Fibroblast of mammary gland (primary cell): Measurements from ENCODE around the gene TRPM3.
A peak's percentile ranks its signal among the peaks of the same experiment; 100 is the strongest.

Experiments used
- DNase-seq: peaks from one replicate; pipeline ENCODE4 v3.0.0-alpha.2; 2010; ENCODE audit warnings: low read depth
- H3K4me3 ChIP-seq: 2 replicates; pipeline ENCODE4 v1.5.1; 2011; ENCODE audit warnings: low read depth, mild to moderate bottlenecking, low read length, moderate library complexity; ENCODE audit not compliant: control insufficient read depth
- TF ChIP-seq, protein P1 (sequence below): conservative IDR thresholded peaks from 2 replicates; pipeline ENCODE4 v1.5.1; 2011; ENCODE audit warnings: low read depth, low read length, inconsistent platforms; ENCODE audit not compliant: control insufficient read depth, insufficient read depth

The TRPM3 gene

DNA sequence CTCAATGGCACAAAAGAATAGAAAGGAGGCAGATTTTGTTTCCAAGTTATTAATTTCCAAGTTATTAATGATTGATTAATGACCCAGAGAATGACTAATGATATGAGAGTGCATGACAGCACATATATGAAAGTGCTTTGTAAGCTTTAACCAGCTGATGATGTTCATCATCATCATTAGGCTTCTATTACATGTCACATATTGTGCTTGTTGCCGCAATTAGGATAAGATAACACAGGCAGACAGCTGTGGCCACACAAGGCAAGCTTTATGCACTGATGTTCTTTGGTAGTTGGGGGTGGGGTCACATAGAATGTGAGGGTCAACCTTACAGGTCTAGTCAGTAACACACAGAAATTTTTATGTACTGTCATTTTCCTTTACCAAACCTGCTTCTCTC, 219.7 kb downstream of the TRPM3 start:
- no peak overlapping the region for H3K4me3 ChIP-seq
- TF ChIP-seq, protein P1, sequence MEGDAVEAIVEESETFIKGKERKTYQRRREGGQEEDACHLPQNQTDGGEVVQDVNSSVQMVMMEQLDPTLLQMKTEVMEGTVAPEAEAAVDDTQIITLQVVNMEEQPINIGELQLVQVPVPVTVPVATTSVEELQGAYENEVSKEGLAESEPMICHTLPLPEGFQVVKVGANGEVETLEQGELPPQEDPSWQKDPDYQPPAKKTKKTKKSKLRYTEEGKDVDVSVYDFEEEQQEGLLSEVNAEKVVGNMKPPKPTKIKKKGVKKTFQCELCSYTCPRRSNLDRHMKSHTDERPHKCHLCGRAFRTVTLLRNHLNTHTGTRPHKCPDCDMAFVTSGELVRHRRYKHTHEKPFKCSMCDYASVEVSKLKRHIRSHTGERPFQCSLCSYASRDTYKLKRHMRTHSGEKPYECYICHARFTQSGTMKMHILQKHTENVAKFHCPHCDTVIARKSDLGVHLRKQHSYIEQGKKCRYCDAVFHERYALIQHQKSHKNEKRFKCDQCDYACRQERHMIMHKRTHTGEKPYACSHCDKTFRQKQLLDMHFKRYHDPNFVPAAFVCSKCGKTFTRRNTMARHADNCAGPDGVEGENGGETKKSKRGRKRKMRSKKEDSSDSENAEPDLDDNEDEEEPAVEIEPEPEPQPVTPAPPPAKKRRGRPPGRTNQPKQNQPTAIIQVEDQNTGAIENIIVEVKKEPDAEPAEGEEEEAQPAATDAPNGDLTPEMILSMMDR = no peak
- peak; percentile 33 for DNase-seq

DNA sequence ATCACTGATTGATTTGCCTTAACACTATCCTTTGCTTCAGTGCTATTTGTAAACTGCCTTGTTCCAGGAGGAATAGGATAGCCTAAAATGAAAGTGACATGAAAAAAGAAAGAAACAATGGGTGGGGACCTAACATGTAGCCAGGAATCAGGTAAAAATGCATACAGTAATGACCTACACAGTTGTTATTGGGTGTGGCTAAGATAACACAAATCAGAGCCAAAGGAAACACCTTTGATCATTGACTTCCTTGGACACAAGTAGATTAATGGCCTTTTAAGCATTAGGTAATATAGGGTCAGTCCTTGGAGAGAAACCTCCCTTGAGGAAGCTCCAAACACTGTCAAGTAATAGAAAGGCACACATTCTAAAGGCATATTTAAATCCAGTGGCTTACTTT, 220.4 kb downstream of the TRPM3 start:
- no peak overlapping the region for H3K4me3 ChIP-seq
- TF ChIP-seq, protein P1 = no peak
- peak; percentile 10 for DNase-seq

DNA sequence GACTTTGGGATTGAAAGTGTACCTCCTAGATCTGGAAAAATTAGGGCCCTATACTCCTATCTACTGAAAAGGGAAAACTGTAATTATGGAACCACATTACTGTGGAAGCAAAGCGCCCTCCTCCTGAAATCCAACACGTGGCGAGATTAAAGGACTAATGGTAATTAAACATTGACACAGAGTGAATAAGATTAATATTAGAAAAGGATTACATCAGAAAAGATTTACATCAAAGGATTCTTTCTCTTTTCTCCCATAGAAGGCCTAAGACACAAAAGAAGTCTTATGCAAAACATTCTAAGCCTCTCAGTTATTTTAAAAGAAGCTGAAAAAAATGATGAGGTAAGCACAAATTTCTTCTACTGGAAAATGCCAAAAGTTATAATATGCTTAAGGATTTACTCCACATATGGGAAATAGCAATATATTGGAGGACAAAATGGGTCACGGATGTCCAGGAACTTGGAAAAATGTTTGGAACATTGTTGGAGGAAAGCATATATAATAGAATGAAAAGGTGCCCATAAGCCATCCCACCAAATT, 227.8 kb downstream of the TRPM3 start:
- TF ChIP-seq, protein P1 = no peak
- no peak overlapping the region for H3K4me3 ChIP-seq
- no peak for DNase-seq

DNA sequence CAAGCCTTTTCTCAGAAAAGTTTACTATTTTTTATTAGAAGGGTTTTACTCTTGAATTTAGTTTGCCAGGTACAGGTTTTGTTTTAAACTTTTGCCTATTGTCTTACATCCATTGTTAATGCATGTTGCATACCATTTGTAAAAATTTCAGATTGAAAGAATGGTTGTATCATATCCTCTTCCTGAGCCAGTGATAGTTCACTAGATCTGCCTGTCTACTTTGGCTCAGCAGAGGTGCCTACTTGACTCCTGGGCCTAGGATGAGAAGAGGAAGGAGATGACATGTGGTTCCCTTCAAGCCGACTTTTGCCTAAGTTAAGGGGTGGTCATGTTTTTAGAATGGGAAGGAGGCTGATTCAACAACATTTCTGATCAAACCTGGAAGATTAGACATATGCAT, 232.9 kb downstream of the TRPM3 start:
- H3K4me3 ChIP-seq = no peak overlapping the region
- TF ChIP-seq, protein P1 = no peak
- DNase-seq = no peak

DNA sequence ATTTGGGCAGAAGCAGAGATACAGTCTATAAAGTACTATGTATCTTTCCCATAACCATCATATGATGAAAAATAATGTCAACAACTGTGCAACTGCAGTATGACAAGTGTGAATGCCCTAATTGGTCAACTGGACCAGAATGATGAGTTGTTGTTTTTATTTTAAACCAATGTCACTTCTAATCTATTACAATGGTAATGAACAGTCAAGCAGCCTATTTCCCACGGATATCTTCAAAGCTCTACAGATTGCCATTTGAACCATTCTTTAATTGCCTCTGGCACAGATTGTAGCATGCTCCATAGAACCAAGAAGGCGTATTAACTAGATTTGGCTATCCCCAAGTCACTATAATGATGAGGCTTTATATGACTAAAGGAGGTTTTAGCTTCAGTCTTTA, 233.6 kb downstream of the TRPM3 start:
- DNase-seq = no peak
- H3K4me3 ChIP-seq = no peak overlapping the region
- TF ChIP-seq, protein P1 = no peak

DNA sequence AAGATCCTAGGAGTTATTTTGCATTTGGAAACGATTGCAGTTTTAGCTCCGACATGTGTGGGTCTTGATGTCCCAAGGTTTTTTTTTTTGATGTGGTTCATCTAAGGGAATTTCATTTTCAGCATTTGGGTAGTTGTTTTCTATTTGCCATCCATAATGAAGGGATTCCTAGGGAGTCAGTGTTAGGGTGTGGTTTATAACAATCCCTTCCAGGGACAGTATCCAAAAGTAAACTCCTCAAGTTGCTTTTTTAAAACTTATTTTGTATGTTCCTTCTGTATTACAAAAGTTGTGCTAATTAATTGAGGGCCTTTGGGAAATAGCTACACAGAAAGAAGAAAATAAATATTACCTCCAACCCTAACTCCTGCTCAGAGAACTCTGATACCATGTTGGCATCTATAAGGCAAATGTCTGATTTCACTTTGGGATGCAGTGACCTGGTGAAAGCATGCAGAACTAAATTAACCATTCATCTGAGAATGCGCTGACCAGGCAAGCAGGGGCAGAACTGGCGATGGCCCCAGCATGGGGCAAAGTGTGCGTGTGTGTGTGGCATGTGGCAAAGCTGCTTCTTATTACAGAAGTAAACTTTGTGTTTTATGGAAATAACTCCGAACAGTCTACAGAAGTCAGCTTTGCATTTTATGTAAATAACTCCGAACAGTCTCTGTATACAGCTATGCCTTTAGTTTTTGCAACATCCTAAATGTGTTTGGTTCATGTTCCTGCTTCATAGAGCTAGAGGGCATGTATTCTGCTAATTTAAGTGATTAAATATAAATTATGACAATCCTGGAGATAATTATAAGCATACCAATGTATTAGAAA, 237.2 kb downstream of the TRPM3 start:
- TF ChIP-seq, protein P1 = no peak
- no peak overlapping the region for H3K4me3 ChIP-seq
- DNase-seq = no peak
